SW 1271 (cell line): Measurements from ENCODE around the gene FAM111B.
"Not testable (repeated sequence)": the region's sequence is repeated elsewhere in the genome, so short reads cannot be mapped to it uniquely, and the experiment has no call there.

ENCODE experiments used
- DNase-seq, 2 experiments: peaks; one replicate each; lab custom pipeline; 2025; lab: John Stamatoyannopoulos, UW

FAM111B gene

DNA sequence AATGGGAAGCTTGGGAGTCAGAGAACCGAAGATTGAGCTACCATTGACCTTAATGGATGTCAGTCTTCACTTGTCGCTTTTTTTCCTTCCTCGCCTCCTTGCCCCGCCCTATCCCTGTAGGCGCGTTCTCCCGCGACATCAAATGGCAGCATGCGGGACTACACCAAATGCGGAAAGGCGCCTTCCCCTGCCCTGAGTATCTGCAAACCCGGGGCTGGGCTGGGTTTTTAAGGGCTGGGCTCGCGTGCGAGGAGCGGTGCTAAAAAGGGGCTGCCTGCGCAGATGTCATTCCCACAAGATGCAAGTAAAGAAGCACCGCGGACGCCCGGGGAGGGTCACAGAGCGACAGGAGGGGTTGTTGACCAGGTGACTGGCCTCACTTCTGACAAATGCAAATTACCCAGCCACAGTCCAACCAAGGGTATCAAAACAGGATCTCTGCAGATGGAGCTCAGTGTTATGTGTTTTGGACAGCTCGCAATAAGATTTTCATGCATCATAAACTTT is 4.7 kb upstream of the FAM111B start:
- no peak for DNase-seq

DNA sequence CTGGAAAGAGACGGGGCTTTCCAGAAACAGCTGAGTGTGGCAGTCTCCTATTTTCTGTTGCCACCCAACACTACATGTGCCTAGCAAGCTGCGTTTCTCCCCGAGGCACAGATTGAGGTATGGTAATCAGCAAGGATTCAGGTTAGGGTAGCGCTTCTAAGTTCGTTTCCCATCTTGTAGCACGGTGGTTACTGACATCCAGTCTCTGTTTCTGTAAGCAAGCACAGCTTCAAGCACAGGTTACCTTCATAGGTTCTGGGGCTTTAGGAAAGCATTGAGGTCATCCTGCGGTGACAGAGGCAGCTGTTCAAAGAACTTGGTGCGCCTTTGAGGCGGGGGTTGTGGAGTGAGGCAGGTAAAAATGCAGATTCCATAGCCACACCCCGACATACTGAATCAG is 684 bp downstream of the FAM111B start:
- DNase-seq = not testable (repeated sequence)

DNA sequence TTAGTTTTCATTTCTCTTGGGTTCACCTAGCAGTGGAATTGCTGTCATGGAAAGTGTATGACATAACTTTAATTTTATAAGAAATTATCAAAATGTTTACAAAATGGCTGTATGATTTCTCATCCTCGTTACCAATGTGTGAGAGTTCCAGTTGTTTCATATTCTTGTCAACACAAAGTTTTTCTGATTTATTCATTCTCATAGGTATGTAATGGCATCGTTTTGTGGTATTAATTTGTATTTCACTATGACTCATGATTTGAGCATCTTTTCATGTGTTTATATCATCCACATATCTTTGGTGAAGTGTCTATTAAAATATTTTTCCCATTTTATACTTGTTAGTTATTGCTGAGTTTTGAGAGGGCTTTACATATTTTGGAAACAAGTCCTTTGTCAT is 5.5 kb downstream of the FAM111B start:
- DNase-seq = no peak

DNA sequence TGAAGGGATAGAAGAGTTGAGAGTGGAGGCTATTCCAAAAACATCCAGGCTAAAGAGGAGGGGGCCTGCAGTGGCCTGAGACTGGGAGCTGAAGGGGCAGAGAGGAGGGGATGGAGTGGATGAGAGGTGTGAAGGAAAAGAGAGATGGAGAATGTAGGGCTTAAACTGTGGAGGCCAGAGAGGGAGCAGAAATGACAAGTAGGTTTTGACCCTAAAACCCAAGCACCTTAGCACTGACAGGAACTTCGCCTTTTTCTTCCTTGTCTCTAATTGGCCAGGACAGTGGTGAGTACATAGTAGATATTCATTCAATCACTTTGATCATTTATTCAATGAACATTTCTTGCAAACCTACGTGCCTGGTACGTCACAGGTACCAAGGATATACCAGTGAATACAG is 7.3 kb downstream of the FAM111B start:
- no peak for DNase-seq

DNA sequence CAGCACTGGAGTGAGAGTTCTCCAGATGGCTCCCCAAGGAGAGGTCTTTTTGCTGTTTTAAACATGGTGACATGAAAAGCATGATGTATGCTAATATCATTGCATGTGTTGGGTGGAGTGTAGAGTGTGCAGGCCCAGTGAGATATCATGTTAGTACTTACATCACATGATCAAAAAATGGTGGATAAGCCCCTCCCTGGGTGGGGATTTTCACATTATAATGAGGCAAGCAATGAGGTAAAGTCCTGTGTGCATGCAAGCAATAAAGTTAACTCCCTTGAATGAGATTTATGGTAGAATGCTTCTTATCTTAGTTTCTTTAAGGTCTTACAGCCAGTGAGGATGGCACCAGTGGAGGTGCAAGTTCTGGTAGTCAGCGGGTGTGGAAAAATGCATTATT is 8.5 kb downstream of the FAM111B start:
- DNase-seq = no peak

DNA sequence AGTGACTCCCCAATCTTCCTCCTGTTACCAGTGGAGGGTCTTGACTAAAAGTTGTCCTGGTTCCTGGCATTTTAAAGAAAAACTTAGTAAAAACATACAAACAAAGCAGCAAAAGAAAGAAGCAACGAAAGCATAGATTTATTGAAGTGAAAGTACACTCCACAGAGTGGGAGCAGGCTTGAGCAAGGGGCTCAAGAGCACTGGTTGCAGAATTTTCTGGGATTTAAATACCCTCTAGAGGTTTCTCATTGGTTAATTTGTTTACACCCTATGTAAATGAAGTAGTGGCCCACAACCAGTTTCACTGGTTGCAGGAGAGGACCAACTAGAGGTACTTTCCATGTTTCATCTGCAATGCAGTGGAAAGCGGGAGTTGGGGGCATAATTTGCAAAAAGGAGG is 10.7 kb downstream of the FAM111B start:
- DNase-seq = no peak

DNA sequence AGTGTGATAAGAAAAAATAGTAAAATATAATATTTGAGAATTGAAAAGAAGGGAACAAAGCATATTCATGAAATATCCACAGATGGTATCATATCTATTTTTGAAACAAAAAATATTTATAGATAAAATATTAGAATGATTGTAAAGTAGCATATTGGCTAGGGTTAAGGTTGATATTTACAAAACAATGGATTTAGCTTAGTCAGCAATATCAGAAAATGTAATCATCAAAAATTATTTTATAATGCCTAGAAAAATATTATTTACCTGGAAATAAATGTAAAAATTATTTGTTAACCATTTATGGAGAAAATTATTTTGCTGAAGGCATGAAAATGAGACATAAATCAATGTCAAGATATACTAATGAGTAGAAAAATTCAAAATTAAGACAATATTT is 12.8 kb downstream of the FAM111B start:
- no peak for DNase-seq

DNA sequence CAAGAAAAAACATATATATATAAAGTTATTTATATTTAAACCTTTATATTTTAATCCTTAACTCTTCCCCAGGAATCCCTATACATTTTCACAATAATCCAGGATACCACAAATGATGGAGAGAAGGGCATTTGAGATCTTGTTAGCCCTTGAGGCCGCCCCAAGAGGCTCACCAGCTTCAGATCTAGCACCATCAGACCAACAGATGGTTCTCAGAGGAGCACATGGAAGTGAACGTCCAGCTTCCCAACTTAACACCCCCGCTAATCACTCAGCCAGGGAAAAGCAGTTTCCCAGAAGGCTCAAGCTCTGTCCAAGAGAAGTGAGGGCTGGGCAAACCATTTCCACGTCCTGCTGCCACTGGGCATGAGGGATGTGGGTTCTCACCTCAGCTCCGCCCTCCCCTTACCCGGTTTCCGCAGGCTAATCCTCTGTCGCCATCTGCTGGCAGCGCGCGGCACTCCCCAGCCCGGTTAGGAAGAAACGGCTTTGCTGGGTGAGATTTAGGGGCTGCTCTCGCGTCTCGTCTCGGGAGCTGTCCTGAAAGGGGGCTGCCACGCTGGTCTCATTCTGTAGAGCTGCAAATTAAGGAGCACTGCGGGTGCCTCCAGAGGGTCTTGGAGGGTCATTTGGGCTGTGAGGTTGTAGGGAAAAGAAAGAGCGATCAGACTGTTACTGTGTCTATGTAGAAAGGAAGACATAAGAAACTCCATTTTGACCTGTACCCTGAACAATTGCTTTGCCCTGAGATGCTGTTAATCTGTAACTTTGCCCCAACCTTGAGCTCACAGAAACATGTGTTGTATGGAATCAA is 28.8 kb downstream of the FAM111B start:
- DNase-seq = peak; percentile 27 to 36

DNA sequence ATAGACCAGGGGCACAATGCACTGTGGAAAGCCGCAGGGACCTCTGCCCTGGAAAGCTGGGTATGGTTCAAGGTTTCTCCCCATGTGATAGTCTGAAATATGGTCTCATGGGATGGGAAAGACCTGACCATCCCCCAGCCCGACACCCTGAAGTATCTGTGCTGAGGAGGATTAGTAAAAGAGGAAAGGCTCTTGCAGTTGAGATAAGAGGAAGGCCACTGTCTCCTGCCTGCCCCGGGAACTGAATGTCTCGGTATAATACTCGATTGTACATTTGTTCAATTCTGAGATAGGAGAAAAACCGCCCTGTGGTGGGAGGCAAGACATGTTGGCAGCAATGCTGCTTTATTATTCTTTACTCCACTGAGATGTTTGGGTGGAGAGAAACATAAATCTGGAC is 29.5 kb downstream of the FAM111B start:
- DNase-seq = not testable (repeated sequence)

DNA sequence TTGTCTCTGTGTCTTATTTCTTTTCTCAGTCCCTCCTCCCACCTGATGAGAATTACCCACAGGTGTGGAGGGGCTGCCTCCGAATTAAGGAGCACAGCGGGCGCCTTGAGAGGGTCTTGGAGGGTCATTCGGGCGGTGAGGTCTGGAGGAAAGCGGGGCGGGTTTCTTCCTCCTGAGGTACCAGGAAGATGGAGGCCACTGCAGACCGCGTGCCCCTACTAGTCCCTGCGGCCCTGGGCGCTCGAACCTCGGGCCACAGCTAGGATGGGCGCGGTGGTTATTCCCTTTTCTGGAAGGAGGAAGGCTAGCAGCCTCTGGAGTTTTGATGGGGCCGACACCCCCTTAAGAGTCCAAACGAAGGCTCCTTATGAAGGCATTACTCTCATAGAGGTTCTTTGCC is 30.2 kb downstream of the FAM111B start:
- DNase-seq = no peak

DNA sequence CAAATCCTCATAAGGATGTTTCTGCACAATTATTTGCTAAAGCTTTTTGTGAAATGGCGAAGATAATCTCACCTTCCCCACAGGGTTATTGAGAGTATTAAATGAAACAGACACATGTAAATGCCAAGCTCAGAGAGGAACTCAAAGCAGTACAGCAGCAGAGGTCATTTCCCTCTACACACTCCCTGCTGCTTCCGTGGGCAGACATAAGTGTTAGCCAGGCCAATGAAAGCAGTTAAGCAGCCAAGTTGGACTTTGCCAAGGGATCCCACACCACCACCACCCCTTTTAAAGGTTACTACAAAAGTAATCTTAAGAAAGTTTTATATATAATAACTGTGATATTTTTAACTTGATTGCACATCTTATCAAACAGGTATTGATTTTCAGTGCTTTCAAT is 31.6 kb downstream of the FAM111B start:
- DNase-seq = no peak

DNA sequence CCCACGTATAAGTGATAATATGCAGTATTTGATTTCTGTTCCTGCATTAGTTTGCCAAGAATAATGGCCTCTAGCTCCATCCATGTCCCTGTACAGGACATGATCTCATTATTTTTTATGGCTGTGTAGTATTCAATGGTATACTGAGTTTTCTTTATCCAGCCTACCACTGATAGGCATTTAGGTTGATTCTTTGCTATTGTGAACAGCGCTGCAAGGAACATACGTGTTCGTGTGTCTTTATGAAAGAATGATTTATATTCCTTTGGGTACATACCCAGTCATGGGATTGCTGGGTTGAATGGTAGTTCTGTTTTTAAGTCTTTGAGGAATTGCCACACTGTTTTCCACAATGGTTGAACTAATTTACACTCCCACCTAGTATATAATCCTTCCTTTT is 34.2 kb downstream of the FAM111B start:
- no peak for DNase-seq

DNA sequence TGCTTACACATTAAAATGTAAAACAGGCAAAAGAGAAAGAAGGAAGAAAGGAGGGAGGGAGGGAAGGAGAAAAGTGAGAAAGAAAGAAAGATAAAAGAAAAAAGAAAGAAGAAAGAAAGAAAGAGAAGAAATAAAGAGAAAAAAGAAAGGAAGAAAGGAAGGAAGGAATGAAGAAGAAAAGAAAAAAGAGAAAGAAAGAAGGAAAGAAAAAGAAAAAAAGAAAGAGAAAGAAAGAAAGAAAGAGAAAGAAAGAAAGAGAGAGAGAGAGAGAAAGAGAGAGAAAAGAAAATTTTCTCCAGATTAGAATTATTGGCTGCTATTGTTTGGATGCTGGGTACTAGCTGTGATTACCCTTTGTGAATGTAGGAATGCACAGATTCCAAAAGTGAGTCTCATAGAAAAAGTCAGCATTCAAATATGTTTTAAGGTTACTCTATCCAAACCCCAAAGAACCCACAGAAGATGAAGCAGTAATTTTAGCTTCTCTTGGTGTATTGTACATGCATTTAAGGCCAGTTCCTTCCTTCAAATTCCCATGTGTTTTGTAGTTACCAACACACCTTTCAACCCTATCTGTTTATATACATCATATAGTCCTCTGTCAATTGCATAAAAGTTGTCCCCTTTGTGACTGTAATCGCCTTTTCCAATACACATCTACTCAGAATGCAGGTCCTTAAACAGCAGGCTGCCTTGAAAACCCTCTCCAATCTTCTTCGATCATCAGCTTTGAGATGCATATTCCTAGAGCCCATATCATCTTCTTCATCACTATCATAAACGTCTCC is 34.8 kb downstream of the FAM111B start:
- peak in 1 of 2 experiments; percentile 72 for DNase-seq

DNA sequence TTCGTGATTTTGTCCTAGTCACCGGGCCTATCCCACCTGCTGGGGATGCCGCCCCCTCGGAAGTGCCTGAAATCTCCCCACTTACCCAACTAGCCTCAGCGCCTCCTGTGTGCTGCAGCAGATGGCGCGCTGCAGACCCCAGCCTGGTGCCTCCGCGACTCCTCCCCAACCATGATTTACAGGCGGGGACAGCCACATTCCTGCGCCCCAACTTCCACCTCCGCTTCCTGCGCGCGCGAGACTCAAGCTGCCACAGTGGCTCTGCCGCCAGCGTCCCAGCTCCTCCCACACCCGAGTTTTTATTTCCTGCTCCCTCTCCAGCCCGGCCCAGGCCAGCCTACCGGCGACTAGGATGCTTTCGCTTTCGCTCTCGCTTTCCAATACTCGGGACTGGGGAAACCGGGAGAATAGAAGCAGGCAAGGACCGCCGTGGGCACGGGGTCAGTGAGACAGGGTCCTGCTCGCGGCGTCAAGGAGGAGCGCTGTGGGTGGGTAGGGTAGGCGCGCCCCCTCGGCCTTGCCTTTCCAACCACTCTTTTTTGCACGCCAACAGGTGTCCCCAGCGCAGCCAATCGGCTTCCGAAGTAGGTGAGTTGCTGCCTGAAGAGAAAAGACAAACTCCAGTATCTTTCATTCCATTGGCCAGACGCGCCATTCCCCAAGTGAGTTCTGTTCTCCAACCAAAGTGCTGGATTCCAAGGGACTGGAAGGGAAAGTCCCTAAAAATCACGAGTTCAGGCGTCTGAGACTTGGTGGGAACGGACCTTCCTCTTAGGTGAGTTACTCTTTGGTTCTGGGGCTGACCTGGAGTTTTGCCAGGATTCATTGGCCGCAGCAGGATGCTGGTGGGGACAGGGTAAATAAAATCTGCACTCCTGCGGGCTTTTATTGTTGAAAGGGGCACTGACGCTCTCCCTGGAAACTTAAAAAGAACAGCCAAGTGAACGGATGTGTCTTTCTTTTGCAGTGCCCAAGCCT is 35.8 kb downstream of the FAM111B start, which contains the start of gene FAM111A:
Gene FAM111A (plus strand): TSS at position 327 of the 978 bp plus-strand sequence. CDS start 6,017 bp downstream, outside the sequence.
- peak; percentile 87 to 96 for DNase-seq

DNA sequence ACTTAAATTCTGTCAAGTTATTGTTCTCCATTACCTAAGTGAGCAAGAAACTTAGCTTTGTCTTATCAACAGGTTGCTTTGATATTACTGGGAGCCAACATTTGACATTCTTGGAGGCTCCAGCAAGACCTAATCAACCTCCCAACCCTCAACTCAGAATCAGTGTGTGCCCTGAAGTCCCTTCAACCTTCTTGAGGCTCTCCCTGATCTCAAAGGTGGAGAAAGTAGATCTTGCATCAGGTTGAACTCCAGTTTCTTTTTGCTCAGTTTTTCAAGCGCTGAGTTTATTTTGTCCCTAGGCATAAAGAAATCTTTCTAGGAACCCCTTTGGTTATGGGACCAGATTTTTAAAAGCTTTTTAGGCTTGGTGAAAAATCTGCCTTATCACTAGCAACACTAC is 37.1 kb downstream of the FAM111B start:
- no peak for DNase-seq

DNA sequence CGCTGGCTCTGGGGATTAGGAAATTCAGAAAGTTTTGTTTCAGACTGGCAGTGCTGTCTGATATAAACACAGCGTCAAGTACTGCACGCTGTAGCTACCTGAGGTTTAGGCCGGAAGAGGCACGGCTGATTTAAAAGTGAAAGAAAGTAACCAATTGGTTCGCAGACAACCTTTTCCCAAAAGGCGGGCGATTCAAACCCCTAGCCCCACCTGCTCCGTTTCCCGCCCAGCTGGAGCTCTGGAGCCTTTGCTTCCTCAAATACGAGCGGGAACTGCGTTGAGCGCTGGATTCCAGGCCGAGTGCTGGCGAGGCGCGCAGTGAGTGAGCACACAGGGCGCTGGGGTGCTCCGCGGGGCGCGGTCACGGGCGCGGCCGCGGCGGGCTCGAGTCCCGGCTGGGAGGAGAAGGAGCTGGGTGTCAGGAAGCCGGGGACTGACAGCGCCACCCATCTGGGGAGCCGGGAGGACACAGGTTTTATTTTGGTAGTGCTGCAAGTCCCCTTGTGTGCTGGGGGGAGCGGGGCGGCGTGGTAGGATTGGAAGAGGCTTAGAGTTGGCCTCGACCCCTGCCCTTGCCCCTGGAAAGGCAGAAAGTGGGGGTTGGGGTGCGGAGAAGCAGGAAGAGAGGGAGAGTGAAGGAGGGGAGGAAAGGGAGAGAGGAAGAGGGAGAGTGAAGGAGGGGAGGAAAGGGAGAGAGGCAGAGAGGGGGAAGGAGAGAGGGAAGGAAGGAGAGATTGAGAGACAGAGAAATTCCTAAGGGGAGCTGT is 37.7 kb downstream of the FAM111B start:
- DNase-seq = peak; percentile 87 to 94

DNA sequence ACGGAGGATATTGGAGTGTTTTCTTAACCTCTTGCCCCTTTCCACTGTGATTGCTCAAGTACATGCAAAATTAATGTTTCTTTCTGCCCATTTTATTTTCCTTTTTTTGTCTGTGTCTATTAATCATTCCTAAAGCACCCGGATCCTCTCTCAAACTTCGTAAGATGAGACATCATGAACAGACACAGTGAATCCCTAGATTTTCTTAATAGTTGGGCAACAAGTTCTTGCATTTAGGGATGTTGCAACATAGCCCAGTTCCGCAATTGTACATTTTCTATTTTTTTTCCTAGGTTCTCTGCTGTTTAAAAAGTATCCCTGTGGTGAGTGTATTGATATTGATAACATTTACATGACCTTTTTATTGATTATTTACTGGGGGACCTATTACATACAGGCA is 38.5 kb downstream of the FAM111B start:
- no peak for DNase-seq

DNA sequence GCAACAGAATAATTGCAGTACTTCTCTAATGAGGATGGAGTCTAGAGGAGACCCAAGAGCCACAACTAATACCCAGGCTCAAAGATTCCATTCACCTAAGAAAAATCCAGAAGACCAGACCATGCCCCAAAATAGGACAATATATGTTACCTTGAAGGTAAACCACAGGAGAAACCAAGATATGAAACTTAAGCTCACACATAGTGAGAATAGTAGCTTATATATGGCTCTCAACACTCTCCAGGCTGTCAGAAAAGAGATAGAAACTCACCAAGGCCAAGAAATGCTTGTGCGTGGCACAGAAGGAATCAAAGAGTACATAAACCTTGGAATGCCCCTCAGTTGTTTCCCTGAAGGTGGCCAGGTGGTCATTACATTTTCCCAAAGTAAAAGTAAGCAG is 44.7 kb downstream of the FAM111B start:
- DNase-seq = no peak

DNA sequence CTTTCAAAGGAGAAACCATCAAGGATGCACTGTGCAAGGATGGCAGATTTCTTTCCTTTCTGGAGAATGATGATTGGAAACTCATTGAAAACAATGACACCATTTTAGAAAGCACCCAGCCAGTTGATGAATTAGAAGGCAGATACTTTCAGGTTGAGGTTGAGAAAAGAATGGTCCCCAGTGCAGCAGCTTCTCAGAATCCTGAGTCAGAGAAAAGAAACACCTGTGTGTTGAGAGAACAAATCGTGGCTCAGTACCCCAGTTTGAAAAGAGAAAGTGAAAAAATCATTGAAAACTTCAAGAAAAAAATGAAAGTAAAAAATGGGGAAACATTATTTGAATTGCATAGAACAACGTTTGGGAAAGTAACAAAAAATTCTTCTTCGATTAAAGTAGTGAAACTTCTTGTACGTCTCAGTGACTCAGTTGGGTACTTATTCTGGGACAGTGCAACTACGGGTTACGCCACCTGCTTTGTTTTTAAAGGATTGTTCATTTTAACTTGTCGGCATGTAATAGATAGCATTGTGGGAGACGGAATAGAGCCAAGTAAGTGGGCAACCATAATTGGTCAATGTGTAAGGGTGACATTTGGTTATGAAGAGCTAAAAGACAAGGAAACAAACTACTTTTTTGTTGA is 45.4 kb downstream of the FAM111B start:
- no peak for DNase-seq

DNA sequence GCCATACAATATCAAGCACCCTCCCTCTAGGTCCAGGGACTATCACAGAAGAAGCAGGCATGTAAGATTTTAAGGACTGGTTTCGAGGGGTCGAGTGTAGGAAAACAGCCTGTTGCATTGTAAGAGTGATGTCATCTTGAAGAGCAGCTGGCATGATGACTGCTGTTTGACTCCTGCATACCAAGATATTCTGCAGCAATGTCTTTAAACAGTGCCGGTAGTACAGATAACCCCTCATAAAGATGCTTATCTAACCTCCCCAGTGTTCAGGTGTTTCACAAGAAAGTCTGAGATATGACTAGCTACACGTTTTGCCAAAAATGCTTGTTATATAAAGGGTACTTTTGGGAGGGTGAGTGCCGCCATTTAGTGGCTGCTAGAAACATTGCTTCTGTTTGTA is 47.6 kb downstream of the FAM111B start:
- no peak for DNase-seq

DNA sequence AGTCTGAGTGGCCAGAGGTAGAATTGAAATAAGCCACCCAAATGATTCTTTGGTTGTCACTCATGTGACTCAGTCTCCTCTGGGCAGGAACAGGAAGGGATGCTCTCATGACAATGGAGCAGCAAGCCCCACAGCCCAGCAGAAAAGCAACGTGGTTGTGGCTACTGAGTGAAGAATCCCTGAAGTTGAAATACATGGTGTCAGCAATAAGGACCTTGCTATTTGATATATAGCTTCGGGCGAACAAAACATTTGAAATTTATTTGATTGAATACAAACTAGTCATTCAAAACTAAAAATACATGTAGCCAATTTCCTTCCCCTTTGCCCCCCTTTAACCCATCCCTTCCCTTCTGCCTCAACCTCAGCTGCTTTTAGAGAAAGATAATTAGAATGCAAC is 50.4 kb downstream of the FAM111B start:
- no peak for DNase-seq
